ENCODE results near the gene RAVER2. TPM values are rescaled to one million over a fixed set of nuclear protein-coding genes. Genes with fewer than 3 reads are reported as not detected.

RAVER2 gene
- total and polyA plus RNA-seq, 2 experiments from 2014 or later = 7.8 to 24.6 TPM

GRCh38 chr1:64857347-64857746 is 112.5 kb downstream of the RAVER2 start:
- TF ChIP-seq CREB1 (CRISPR knock-in tag; IDR thresholded peaks at IDR 0.05; ENCODE audit: low read depth) = no peak
- no peak for TF ChIP-seq ZNF462 (CRISPR knock-in tag; IDR thresholded peaks at IDR 0.05)
- TF ChIP-seq, protein P1, sequence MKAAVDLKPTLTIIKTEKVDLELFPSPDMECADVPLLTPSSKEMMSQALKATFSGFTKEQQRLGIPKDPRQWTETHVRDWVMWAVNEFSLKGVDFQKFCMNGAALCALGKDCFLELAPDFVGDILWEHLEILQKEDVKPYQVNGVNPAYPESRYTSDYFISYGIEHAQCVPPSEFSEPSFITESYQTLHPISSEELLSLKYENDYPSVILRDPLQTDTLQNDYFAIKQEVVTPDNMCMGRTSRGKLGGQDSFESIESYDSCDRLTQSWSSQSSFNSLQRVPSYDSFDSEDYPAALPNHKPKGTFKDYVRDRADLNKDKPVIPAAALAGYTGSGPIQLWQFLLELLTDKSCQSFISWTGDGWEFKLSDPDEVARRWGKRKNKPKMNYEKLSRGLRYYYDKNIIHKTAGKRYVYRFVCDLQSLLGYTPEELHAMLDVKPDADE (IDR thresholded peaks at IDR 0.05) = no peak
- TF ChIP-seq EZH2 (IDR thresholded peaks at IDR 0.05; ENCODE audit: low read depth, unreplicated experiment) = no peak
- no peak for TF ChIP-seq STAT1 (IDR thresholded peaks at IDR 0.05; ENCODE audit: unreplicated experiment)
- no peak for TF ChIP-seq EZH2phosphoT487 (IDR thresholded peaks at IDR 0.05; ENCODE audit: unreplicated experiment)
- no peak for TF ChIP-seq REST (IDR thresholded peaks at IDR 0.05; ENCODE audit: unreplicated experiment)
- TF ChIP-seq, protein P2, sequence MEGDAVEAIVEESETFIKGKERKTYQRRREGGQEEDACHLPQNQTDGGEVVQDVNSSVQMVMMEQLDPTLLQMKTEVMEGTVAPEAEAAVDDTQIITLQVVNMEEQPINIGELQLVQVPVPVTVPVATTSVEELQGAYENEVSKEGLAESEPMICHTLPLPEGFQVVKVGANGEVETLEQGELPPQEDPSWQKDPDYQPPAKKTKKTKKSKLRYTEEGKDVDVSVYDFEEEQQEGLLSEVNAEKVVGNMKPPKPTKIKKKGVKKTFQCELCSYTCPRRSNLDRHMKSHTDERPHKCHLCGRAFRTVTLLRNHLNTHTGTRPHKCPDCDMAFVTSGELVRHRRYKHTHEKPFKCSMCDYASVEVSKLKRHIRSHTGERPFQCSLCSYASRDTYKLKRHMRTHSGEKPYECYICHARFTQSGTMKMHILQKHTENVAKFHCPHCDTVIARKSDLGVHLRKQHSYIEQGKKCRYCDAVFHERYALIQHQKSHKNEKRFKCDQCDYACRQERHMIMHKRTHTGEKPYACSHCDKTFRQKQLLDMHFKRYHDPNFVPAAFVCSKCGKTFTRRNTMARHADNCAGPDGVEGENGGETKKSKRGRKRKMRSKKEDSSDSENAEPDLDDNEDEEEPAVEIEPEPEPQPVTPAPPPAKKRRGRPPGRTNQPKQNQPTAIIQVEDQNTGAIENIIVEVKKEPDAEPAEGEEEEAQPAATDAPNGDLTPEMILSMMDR (conservative IDR thresholded peaks at IDR 0.05; ENCODE audit: low read depth in 2 of 2) = no peak
- no peak for TF ChIP-seq POLR2AphosphoS5 (IDR thresholded peaks at IDR 0.05; ENCODE audit: low read depth)
- no peak for TF ChIP-seq ZNF114 (CRISPR knock-in tag; IDR thresholded peaks at IDR 0.05)
- H3K9me3 Mint-ChIP-seq = no peaks in the 10 kb centered on the region; the same call in 2 of the 3 replicates
- Histone ChIP-seq H3K27ac (ENCODE audit: low read depth) (no peak overlapping the region), H4K20me1 (replicated peaks; ENCODE audit: insufficient read depth) (no peaks in the 10 kb centered on the region), H3K4me2 (no peak overlapping the region), H3K36me3 (ENCODE audit: insufficient read depth) (no peaks in the 10 kb centered on the region; the same call in 1 of the 2 replicates), H2AFZ (no peak overlapping the region), H3K4me3 (no peak overlapping the region), H3F3A (replicated peaks; ENCODE audit: low read depth) (no peaks in the 10 kb centered on the region), H3K4me1 (ENCODE audit: insufficient read depth) (peaks cover 9% of the 10 kb centered on the region), H3K79me2 (replicated peaks; ENCODE audit: insufficient read depth) (no peaks in the 10 kb centered on the region), H3K9me2 (ENCODE audit: insufficient read depth) (no peaks in the 10 kb centered on the region), H3K27me3 (ENCODE audit: insufficient read depth) (no peaks in the 10 kb centered on the region)
- DNase-seq (ENCODE audit: low spot score) (no peak), ATAC-seq (no peak)
- H3K27me3 Mint-ChIP-seq (ENCODE audit: insufficient read depth, low read depth, poor library complexity) = peaks cover 11% of the 10 kb centered on the region
- no peak overlapping the region for H3K27ac Mint-ChIP-seq
- H3K36me3 Mint-ChIP-seq (ENCODE audit: low read depth) = peaks cover 24% of the 10 kb centered on the region
- peaks cover 20% of the 10 kb centered on the region for H3K4me1 Mint-ChIP-seq
- no peak overlapping the region for H3K4me3 Mint-ChIP-seq

All from GM23338 (cell line).